ENCODE data around the gene GPATCH8. TPM values are rescaled to one million over a fixed set of nuclear protein-coding genes. Genes with fewer than 3 reads are reported as not detected.

GPATCH8 gene
- polyA plus RNA-seq, 1 of the 3 experiments (the other 2 are of a cell fraction): 12.7 TPM

GRCh38 chr17:44465897-44466296 is 37.3 kb downstream of the GPATCH8 start:
- Histone ChIP-seq H3K4me2 (no peak overlapping the region), H3K36me3 (replicated peaks in 1 of 2; ENCODE audit: control insufficient read depth in 1 of 2, insufficient read depth in 2 of 2, low read length in 1 of 2) (peaks cover 10 to 30% of the 10 kb centered on the region in 2 experiments), H3K9ac (no peak overlapping the region), H3K27ac (ENCODE audit: low read depth in 2 of 2, low read length in 1 of 2) (no peak overlapping the region), H4K20me1 (ENCODE audit: insufficient read depth) (peaks cover 44% of the 10 kb centered on the region), H3F3A (replicated peaks; ENCODE audit: insufficient read depth) (peaks cover 14% of the 10 kb centered on the region), H3K9me2 (no peaks in the 10 kb centered on the region), H3K4me1 (ENCODE audit: control insufficient read depth in 1 of 2, insufficient read depth in 2 of 2, low read depth in 1 of 2, low read length in 1 of 2) (peaks cover 0 to 15% of the 10 kb centered on the region in 2 experiments; a peak in 3 of 4 replicates), H3K9me3 (no peaks in the 10 kb centered on the region), H2AFZ (ENCODE audit: low read depth) (no peak overlapping the region), H3K79me2 (ENCODE audit: insufficient read depth) (peaks cover 95% of the 10 kb centered on the region), H3K4me3 (ENCODE audit: low read depth in 2 of 2, low read length in 1 of 2) (no peak overlapping the region), H3K27me3 (ENCODE audit: insufficient read depth) (no peaks in the 10 kb centered on the region)
- CTCF ChIA-PET: no interaction called here
- POLR2A ChIA-PET: no interaction called here
- WGBS (ENCODE audit: low lambda C conversion rate): 95% methylated on average over 3 of the region's 3 CpGs
- no peak for TF ChIP-seq MXI1 (IDR thresholded peaks at IDR 0.05; ENCODE audit: low read depth, low read length)
- no peak for TF ChIP-seq SIN3A (IDR thresholded peaks at IDR 0.05; ENCODE audit: borderline replicate concordance, low read depth, low read length)
- TF ChIP-seq TCF12 (IDR thresholded peaks at IDR 0.05): no peak
- no peak for TF ChIP-seq IRF3 (IDR thresholded peaks at IDR 0.05; ENCODE audit: low read depth, low read length)
- no peak for TF ChIP-seq NRF1 (IDR thresholded peaks at IDR 0.05; ENCODE audit: low read depth, low read length)
- no peak for DNase-seq

GRCh38 chr17:44465276-44465675 is 37.9 kb downstream of the GPATCH8 start:
- Histone ChIP-seq H3K27ac (ENCODE audit: low read depth in 2 of 2, low read length in 1 of 2) (no peak overlapping the region), H2AFZ (ENCODE audit: low read depth) (no peak overlapping the region), H3K9ac (no peak overlapping the region), H3K9me2 (no peaks in the 10 kb centered on the region), H4K20me1 (ENCODE audit: insufficient read depth) (peaks cover 44% of the 10 kb centered on the region), H3K4me3 (ENCODE audit: low read depth in 2 of 2, low read length in 1 of 2) (no peak overlapping the region), H3F3A (replicated peaks; ENCODE audit: insufficient read depth) (peaks cover 10% of the 10 kb centered on the region), H3K9me3 (no peaks in the 10 kb centered on the region), H3K4me2 (no peak overlapping the region), H3K4me1 (ENCODE audit: control insufficient read depth in 1 of 2, insufficient read depth in 2 of 2, low read depth in 1 of 2, low read length in 1 of 2) (peaks cover 0 to 15% of the 10 kb centered on the region in 2 experiments; a peak in 3 of 4 replicates), H3K27me3 (ENCODE audit: insufficient read depth) (no peaks in the 10 kb centered on the region), H3K79me2 (ENCODE audit: insufficient read depth) (peaks cover 88% of the 10 kb centered on the region), H3K36me3 (replicated peaks in 1 of 2; ENCODE audit: control insufficient read depth in 1 of 2, insufficient read depth in 2 of 2, low read length in 1 of 2) (peaks cover 10 to 33% of the 10 kb centered on the region in 2 experiments)
- CTCF ChIA-PET: interaction anchor here (1.1 kb wide), 1 partner anchor 9 kb away, joined by 3 read pairs; no protein-coding TSS in a partner anchor
- WGBS (ENCODE audit: low lambda C conversion rate): 91% methylated on average over 2 of the region's 2 CpGs
- DNase-seq: no peak
- POLR2A ChIA-PET: no interaction called here
- TF ChIP-seq NRF1 (IDR thresholded peaks at IDR 0.05; ENCODE audit: low read depth, low read length): no peak
- TF ChIP-seq GABPA (IDR thresholded peaks at IDR 0.05; ENCODE audit: low read depth): no peak
- TF ChIP-seq FOXM1 (IDR thresholded peaks at IDR 0.05; ENCODE audit: low read depth): no peak
- no peak for TF ChIP-seq RAD21 (IDR thresholded peaks at IDR 0.05; ENCODE audit: low read length)
- TF ChIP-seq YY1 (IDR thresholded peaks at IDR 0.05; ENCODE audit: low read depth): no peak
- no peak for TF ChIP-seq POLR2AphosphoS5 (IDR thresholded peaks at IDR 0.05; ENCODE audit: low read depth, low read length)
- no peak for TF ChIP-seq IRF3 (IDR thresholded peaks at IDR 0.05; ENCODE audit: low read depth, low read length)
- no peak for TF ChIP-seq JUND (IDR thresholded peaks at IDR 0.05)
- no peak for TF ChIP-seq MEF2A (IDR thresholded peaks at IDR 0.05; ENCODE audit: borderline replicate concordance, low read depth)
- TF ChIP-seq ZBTB33 (IDR thresholded peaks at IDR 0.05; ENCODE audit: borderline replicate concordance, low read depth): no peak
- TF ChIP-seq USF2 (IDR thresholded peaks at IDR 0.05; ENCODE audit: borderline replicate concordance, low read depth, low read length): no peak
- no peak for TF ChIP-seq TAF1 (IDR thresholded peaks at IDR 0.05; ENCODE audit: borderline replicate concordance, low read depth, low read length)
- TF ChIP-seq SMC3 (IDR thresholded peaks at IDR 0.05; ENCODE audit: low read depth, low read length): no peak
- no peak for TF ChIP-seq CTCF (IDR thresholded peaks at IDR 0.05)
- TF ChIP-seq USF1 (IDR thresholded peaks at IDR 0.05; ENCODE audit: borderline replicate concordance, low read depth): no peak
- no peak for TF ChIP-seq PBX3 (IDR thresholded peaks at IDR 0.05)
